MM.1S (cell line): ENCODE measurements around the gene CSNK1D.

Experiments used
- CTCF ChIP-seq: fragments of 300-600 bp; sonication (generic); IDR thresholded peaks from 2 replicates; pipeline ENCODE4 v1.5.1; 2016; ENCODE audit warnings: antibody characterized with exemption, low read length, mixed read lengths
- EZH2 ChIP-seq: fragments of 300-600 bp; sonication (generic); optimal IDR thresholded peaks from 2 replicates; pipeline ENCODE3; 2017; ENCODE audit warnings: low read depth, mild to moderate bottlenecking, antibody characterized with exemption, low read length, mixed read lengths
- EZH2phosphoT487 ChIP-seq: fragments of 300-600 bp; sonication (generic); IDR thresholded peaks from 2 replicates; pipeline ENCODE4 v1.6.1; 2018; ENCODE audit warnings: antibody characterized with exemption, low read length

GRCh38 chr17:82240506-82241182, 32.9 kb downstream of the CSNK1D start:
- TF ChIP-seq CTCF (no peak), EZH2 (no peak), EZH2phosphoT487 (no peak)
